Neuronal stem cell (in vitro differentiated cells): ENCODE data around the gene SPATA9.

Experiments
- DNase-seq: peaks from one replicate; pipeline ENCODE4 v3.0.0-alpha.2; 2013; ENCODE audit warnings: low spot score
- H2AFZ ChIP-seq: one replicate; pipeline ENCODE4 v1.6.1; 2013; ENCODE audit warnings: mild to moderate bottlenecking, low read length, inconsistent platforms
- H2AK5ac ChIP-seq: 2 replicates; pipeline ENCODE4 v1.6.1; 2013; ENCODE audit warnings: low read depth, mild to moderate bottlenecking, inconsistent platforms, low read length, moderate library complexity, mixed read lengths
- H2BK120ac ChIP-seq: 2 replicates; pipeline ENCODE4 v1.6.1; 2013; ENCODE audit warnings: low read depth, mild to moderate bottlenecking, inconsistent platforms, low read length, moderate library complexity, mixed read lengths
- H2BK12ac ChIP-seq: one replicate; pipeline ENCODE4 v1.6.1; 2013; ENCODE audit warnings: low read length, inconsistent platforms
- H2BK15ac ChIP-seq: 2 replicates; pipeline ENCODE4 v1.6.1; 2013; ENCODE audit warnings: mild to moderate bottlenecking, low read length, inconsistent platforms, mixed read lengths
- H2BK5ac ChIP-seq: one replicate; pipeline ENCODE4 v1.6.1; 2013; ENCODE audit warnings: inconsistent platforms, mild to moderate bottlenecking, low read length, moderate library complexity
- H3K14ac ChIP-seq: one replicate; pipeline ENCODE4 v1.6.1; 2013; ENCODE audit warnings: low read length, inconsistent platforms
- H3K18ac ChIP-seq: 2 replicates; pipeline ENCODE4 v1.6.1; 2013; ENCODE audit warnings: low read length, inconsistent platforms
- H3K23ac ChIP-seq: 2 replicates; pipeline ENCODE4 v1.6.1; 2013; ENCODE audit warnings: low read depth, mild to moderate bottlenecking, mixed read lengths, low read length, inconsistent platforms; ENCODE audit not compliant: poor library complexity
- H3K27ac ChIP-seq: replicated peaks from 3 replicates; pipeline ENCODE4 v1.5.1; 2013; ENCODE audit warnings: low read length, inconsistent platforms
- H3K27me3 ChIP-seq, 3 experiments: 2 replicates each; pipeline ENCODE4 v1.6.1; 2013; ENCODE audit warnings: low read length in 3 of 3, mild to moderate bottlenecking in 2 of 3, inconsistent platforms in 1 of 3, low read depth in 1 of 3, mixed read lengths in 1 of 3, moderate library complexity in 1 of 3; ENCODE audit not compliant: control insufficient read depth in 3 of 3, insufficient read depth in 3 of 3
- H3K36me3 ChIP-seq, 2 donors: replicated peaks in 1 of 2; 2 replicates each; pipeline ENCODE4 v1.6.1; 2013; ENCODE audit warnings: low read length in 2 of 2; ENCODE audit not compliant: control insufficient read depth in 2 of 2, insufficient read depth in 2 of 2
- H3K4ac ChIP-seq: 2 replicates; pipeline ENCODE4 v1.6.1; 2013; ENCODE audit warnings: inconsistent platforms, mild to moderate bottlenecking, low read length, moderate library complexity
- H3K4me1 ChIP-seq, 2 donors: 1 replicate in 1 of 2; 2 replicates in 1 of 2; pipeline ENCODE4 v1.6.1; 2013; ENCODE audit warnings: low read length in 2 of 2, low read depth in 1 of 2; ENCODE audit not compliant: control insufficient read depth in 2 of 2, insufficient read depth in 1 of 2
- H3K4me2 ChIP-seq: one replicate; pipeline ENCODE4 v1.6.1; 2013; ENCODE audit warnings: mild to moderate bottlenecking, low read length, inconsistent platforms; ENCODE audit not compliant: insufficient read depth, poor library complexity, severe bottlenecking
- H3K4me3 ChIP-seq, 2 donors: 2 replicates each; pipeline ENCODE4 v1.5.1; 2013; ENCODE audit warnings: low read length in 2 of 2, mild to moderate bottlenecking in 2 of 2, inconsistent platforms in 1 of 2, moderate library complexity in 1 of 2
- H3K79me1 ChIP-seq: one replicate; pipeline ENCODE4 v1.6.1; 2013; ENCODE audit warnings: low read depth, mild to moderate bottlenecking, inconsistent platforms, low read length, moderate library complexity
- H3K9ac ChIP-seq: one replicate; pipeline ENCODE4 v1.6.1; 2013; ENCODE audit warnings: mild to moderate bottlenecking, low read depth, low read length, inconsistent platforms; ENCODE audit not compliant: poor library complexity
- H3K9me3 ChIP-seq, 2 donors: replicated peaks in 1 of 2; 2 replicates each; pipeline versions ENCODE3 to v1.6.1; 2013; ENCODE audit warnings: low read length in 2 of 2, mild to moderate bottlenecking in 2 of 2, inconsistent platforms in 1 of 2, low read depth in 1 of 2, mixed read lengths in 1 of 2, moderate library complexity in 1 of 2; ENCODE audit not compliant: control insufficient read depth in 2 of 2, insufficient read depth in 1 of 2
- H4K8ac ChIP-seq: one replicate; pipeline ENCODE4 v1.6.1; 2013; ENCODE audit warnings: low read depth, mild to moderate bottlenecking, inconsistent platforms, low read length, moderate library complexity
- H4K91ac ChIP-seq: one replicate; pipeline ENCODE4 v1.6.1; 2013; ENCODE audit warnings: low read length, low read depth, mild to moderate bottlenecking, inconsistent platforms; ENCODE audit not compliant: poor library complexity
- WGBS, 2 donors: extraction: QIAGEN DNeasy Blood & Tissue Kit; methylation state at CpG; one replicate each; pipeline ENCODE4 v1.1.7; 2013; ENCODE audit warnings: missing lambda C conversion rate in 2 of 2, mixed read lengths in 1 of 2; ENCODE audit not compliant: insufficient read length in 2 of 2, insufficient replicate concordance in 1 of 2; ENCODE audit errors: extremely low coverage in 2 of 2; 5-methylcytosine and 5-hydroxymethylcytosine counted together

The SPATA9 gene

GRCh38 chr5:95730011-95730700 lies 47.4 kb upstream of the SPATA9 start:
- H3K4me1 ChIP-seq, result peaks cover 6 to 35% of the 10 kb centered on the region in 2 donors
- H3K14ac ChIP-seq, result no peak overlapping the region
- H2BK12ac ChIP-seq, result no peak overlapping the region
- no peak overlapping the region for H3K4ac ChIP-seq
- no peak overlapping the region for H4K8ac ChIP-seq
- H3K9me3 ChIP-seq, result no peaks in the 10 kb centered on the region
- H2BK120ac ChIP-seq, result no peak overlapping the region
- H3K23ac ChIP-seq, result no peak overlapping the region
- peaks cover 0 to 26% of the 10 kb centered on the region in 2 donors for H3K36me3 ChIP-seq
- peak overlapping the region; percentile 80 for H2AFZ ChIP-seq
- H3K4me3 ChIP-seq, result peak overlapping the region in 1 of 2 donors; percentile 88
- H4K91ac ChIP-seq, result no peak overlapping the region
- H3K4me2 ChIP-seq, result no peak overlapping the region
- DNase-seq, result no peak
- H3K27me3 ChIP-seq, result peaks cover 0 to 30% (median 5%) of the 10 kb centered on the region in 3 experiments
- H2BK15ac ChIP-seq, result no peak overlapping the region
- no peak overlapping the region for H3K9ac ChIP-seq
- no peaks in the 10 kb centered on the region for H3K79me1 ChIP-seq
- H2BK5ac ChIP-seq, result no peak overlapping the region
- H3K18ac ChIP-seq, result no peak overlapping the region
- H3K27ac ChIP-seq, result no peak overlapping the region
- H2AK5ac ChIP-seq, result no peak overlapping the region
- WGBS, 2 donors, result no CpG with 5 or more reads among the region's 11 CpGs

DNA sequence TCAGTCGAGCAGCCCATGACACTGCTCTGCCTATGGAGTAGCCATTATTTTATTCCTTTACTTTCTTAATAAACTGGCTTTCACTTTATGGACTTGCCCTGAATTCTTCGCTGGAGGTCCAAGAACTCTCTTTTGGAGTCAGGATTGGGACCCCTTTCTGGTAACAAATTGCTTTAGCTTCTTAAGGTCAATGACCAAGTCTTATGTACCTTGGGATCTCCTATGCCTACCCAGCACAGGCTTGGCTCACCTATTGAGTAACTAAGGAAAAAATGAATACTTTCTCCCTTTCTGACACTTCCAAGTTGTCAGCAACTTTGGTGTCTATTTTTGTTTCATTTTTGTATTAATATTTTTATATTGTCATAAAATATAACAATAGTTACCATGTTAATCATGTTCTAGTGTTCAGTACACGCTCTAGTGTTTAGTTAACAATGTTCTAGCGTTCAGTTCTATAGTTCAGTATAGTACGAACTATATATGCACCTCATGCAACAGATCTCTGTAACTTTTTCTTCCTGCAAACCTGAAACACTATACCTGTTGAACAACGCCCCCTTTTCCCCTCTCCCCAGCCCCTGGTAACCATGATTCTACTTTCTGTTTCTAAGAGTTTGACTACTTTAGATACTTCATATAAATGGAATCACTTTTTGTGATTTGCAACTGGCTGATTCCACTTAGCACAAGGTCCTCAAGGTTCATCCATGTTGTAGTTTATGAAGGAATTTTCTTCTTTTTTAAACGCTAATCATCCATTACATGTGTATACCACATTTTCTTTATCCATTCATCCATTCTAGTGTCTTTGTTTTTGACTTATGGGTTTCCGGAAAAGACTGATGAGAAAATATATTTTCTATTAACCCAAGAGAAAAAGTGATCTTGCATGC lies 46.6 kb upstream of the SPATA9 start:
- Histone ChIP-seq H4K91ac (no peak overlapping the region), H2AFZ (no peak overlapping the region), H2BK12ac (no peak overlapping the region), H2BK15ac (no peak overlapping the region), H3K79me1 (no peaks in the 10 kb centered on the region), H3K27ac (no peak overlapping the region), H2AK5ac (no peak overlapping the region), H3K14ac (no peak overlapping the region), H2BK5ac (no peak overlapping the region), H3K4me1 (peaks cover 6 to 29% of the 10 kb centered on the region in 2 donors), H3K4me2 (no peak overlapping the region), H4K8ac (no peak overlapping the region), H3K4me3 (peak overlapping the region in 1 of 2 donors; percentile 88), H2BK120ac (no peak overlapping the region), H3K23ac (no peak overlapping the region), H3K9me3 (no peaks in the 10 kb centered on the region), H3K9ac (no peak overlapping the region), H3K4ac (no peak overlapping the region), H3K27me3 (peaks cover 0 to 29% (median 5%) of the 10 kb centered on the region in 3 experiments), H3K18ac (no peak overlapping the region), H3K36me3 (peaks cover 0 to 18% of the 10 kb centered on the region in 2 donors)
- WGBS, 2 donors, result no CpG with 5 or more reads among the region's 8 CpGs
- no peak for DNase-seq

DNA sequence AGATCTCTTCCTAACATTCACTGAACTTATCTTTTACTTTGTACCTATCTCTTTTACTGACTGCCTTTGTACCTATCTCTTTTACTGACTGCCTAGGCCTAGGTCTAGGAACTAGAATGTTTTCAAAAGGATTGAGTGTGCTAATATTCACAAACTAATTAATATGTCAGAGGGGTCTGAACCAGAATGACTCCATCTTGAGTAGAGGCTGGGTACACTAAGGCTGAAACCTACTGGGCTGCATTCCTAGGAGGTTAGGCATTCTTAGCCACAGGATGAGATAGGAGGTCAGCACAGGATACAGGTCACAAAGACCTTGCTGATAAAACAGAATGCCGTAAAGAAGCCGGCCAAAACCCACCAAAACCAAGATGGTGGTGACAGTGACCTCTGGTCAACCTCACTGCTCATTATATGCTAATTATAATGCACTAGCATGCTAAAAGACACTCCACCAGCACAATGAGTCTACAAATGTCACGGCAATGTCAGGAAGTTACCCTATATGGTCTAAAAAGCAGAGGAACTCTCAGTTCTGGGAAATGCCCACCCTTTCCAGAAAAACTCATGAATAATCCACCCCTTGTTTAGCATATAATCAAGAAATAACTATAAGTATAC lies 45.8 kb upstream of the SPATA9 start:
- Histone ChIP-seq H3K4me3 (peak overlapping the region in 1 of 2 donors; percentile 88), H3K14ac (no peak overlapping the region), H2AFZ (peak overlapping the region; percentile 65), H2BK12ac (no peak overlapping the region), H3K23ac (no peak overlapping the region), H2BK5ac (no peak overlapping the region), H3K4me2 (no peak overlapping the region), H2BK15ac (no peak overlapping the region), H3K9ac (no peak overlapping the region), H2BK120ac (no peak overlapping the region), H3K4ac (no peak overlapping the region), H3K9me3 (no peaks in the 10 kb centered on the region), H3K27me3 (peaks cover 0 to 25% (median 5%) of the 10 kb centered on the region in 3 experiments), H4K8ac (no peak overlapping the region), H3K27ac (no peak overlapping the region), H4K91ac (no peak overlapping the region), H3K36me3 (peaks cover 0 to 10% of the 10 kb centered on the region in 2 donors), H3K18ac (no peak overlapping the region), H2AK5ac (no peak overlapping the region), H3K79me1 (no peaks in the 10 kb centered on the region), H3K4me1 (peaks cover 6 to 24% of the 10 kb centered on the region in 2 donors)
- no CpG with 5 or more reads among the region's 3 CpGs for WGBS, 2 donors
- DNase-seq, result no peak
